Posterior vena cava (tissue), 2 donors: ENCODE measurements around the gene CENPC. TPM values are rescaled to one million over a fixed set of nuclear protein-coding genes. Genes with fewer than 3 reads are reported as not detected.

ENCODE experiments used
- DNase-seq: peaks from one replicate; pipeline ENCODE4 v3.0.0-alpha.2; 2020; ENCODE audit warnings: low spot score
- intact Hi-C, 2 donors: fragments of 100-400 bp; cut with DNase I; formaldehyde crosslinking; loops; one replicate each; pipeline versions ENCODE4 v1.14.1 to v1.14.2; 2022 to 2023
- total RNA-seq, 2 donors: library from RNA; stranded (reverse); fragmentation: NEBNext Ultra II Directional; extraction: Animal tissue kit (Norgen Biotek cat#: 25700); gene quantifications; one replicate each; pipeline ENCODE4 v1.2.1, GENCODE V29; 2021
- donor health status: DM: yes; HTN: yes; CAD: no.
- donor health status: DM: yes; HTN: yes; CAD: no.

Gene CENPC
- total RNA-seq, 2 donors from 2014 or later = 18.3 to 20.1 TPM

DNA sequence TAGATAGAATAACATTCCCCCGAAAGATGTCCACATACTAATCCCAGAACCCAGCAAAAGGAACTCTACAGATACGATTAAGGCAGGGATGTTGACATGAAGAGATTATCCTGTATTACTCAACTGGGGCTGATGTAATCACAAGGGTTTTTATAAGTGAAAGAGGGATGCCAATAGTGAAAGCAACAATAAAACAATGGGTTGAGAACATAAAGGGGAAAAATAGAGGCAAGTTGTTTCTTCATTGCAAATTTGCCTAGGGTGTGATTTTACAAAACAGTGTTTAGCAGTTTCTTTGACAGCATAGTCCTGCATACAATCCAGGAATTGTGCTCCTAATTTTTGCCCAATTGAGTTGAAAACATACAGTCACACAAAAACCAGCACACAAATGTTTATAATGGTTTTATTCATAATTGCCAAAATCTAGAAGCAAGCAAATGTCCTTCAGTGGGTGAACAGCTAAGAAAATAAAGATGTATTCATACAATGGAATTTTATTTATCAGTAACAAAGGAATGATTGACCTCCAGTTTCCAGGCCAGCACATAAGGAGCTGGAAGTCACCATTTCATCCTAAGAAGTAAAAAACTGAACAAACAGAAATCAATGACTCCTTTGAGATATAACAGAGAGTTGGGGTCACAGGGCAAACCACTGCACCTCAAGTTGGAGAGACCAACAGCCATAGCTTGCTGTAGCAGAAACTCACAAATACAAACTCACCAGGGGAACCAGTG lies 107.2 kb downstream of the CENPC start:
- intact Hi-C loops = no loop called here
- no peak for DNase-seq

DNA sequence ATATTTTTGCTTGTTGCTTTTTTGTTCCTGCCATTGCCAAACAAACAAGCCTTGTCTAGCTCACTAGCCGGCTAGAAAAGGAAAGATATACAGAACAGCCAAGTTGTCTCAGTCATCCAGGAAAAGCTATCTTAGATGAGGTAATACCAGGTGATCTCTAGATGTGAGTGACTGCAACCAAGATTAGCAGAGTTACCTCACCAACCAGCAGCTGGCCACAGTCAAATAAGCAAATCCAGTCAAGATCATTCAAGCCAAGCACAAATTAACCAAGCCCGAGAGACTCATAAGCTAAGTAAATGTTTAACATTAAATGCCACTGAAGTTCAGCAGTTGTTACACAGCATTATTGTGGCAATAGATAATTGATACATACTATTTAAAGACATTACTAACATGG lies 108.6 kb downstream of the CENPC start:
- DNase-seq = no peak
- intact Hi-C loops = no loop called here

DNA sequence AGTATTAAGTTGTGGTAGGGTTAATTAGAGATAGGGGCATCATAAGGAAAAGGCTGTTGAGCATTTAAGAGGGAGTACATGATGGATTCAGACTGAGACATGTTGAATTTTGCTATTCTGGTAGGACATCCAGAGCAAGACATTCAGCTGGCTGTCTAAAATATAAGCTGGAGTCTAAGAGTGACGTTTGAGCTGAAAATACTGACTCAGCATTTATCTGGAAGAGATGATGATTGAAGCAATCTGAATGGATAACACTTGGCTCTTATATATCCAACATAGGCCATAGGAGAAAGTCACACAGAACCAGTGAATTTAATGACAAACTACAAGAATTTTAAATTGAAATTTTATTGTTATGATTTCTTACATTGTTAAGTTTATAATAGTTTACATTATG lies 114.3 kb downstream of the CENPC start:
- DNase-seq = no peak
- intact Hi-C loops = no loop called here

DNA sequence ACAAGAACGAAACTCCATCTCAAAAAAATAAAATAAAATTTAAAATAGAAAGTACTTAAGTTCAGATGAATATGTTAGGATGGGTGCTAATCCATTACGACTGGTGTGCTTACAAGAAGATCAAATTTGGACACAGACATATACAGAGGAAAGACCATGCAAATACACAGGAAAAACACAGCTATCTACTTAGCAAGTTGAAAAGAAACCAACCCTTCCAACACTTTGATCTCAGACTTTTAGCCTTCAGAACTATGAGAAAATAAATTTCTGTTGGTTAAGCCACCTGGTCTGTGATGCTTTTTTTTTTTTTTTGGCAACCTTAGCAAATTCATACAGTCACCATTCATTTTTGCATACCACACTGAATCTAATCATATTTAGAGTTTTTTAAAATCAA lies 116.5 kb downstream of the CENPC start:
- intact Hi-C loops = no loop called here
- no peak for DNase-seq

Other genes starting within 250 kb of the CENPC start
- under 1 TPM in 1 of 2 donors, not detected in 1; 0.38 TPM for gene STAP1, start 13.2 kb upstream of the CENPC start, total RNA-seq
- gene UBA6, start 155.7 kb upstream of the CENPC start, total RNA-seq = 10 to 100 TPM; 33.7 to 48.9 TPM
- not detected for gene GNRHR, start 208.9 kb upstream of the CENPC start, total RNA-seq